ACC112 (cell line): Measurements from ENCODE around the gene SLC6A11.

ENCODE experiments used
- H2AFZ ChIP-seq: fragments of 200-600 bp; sonication (generic); one replicate; pipeline ENCODE4 v1.6.0; 2017; ENCODE audit warnings: antibody characterized with exemption, low read length; ENCODE audit not compliant: unreplicated experiment
- H3K27ac ChIP-seq: fragments of 200-600 bp; sonication (generic); 2 replicates; pipeline ENCODE4 v1.5.1; 2014; ENCODE audit warnings: low read depth, mild to moderate bottlenecking, antibody characterized with exemption, low read length, moderate library complexity
- H3K27me3 ChIP-seq: fragments of 200-600 bp; sonication (generic); 2 replicates; pipeline ENCODE4 v1.6.1; 2014; ENCODE audit warnings: mild to moderate bottlenecking, antibody characterized with exemption, low read length, moderate library complexity, mixed read lengths; ENCODE audit not compliant: insufficient read depth
- H3K36me3 ChIP-seq: fragments of 200-600 bp; sonication (generic); 2 replicates; pipeline ENCODE4 v1.6.1; 2016; ENCODE audit warnings: mild to moderate bottlenecking, antibody characterized with exemption, low read length, moderate library complexity, mixed read lengths; ENCODE audit not compliant: insufficient read depth
- H3K4me1 ChIP-seq: fragments of 200-600 bp; sonication (generic); one replicate; pipeline ENCODE4 v1.6.1; 2016; ENCODE audit warnings: low read length, mixed read lengths; ENCODE audit not compliant: insufficient read depth, unreplicated experiment, control insufficient read depth
- H3K4me3 ChIP-seq: fragments of 200-600 bp; sonication (generic); 2 replicates; pipeline ENCODE4 v1.5.1; 2014; ENCODE audit warnings: mild to moderate bottlenecking, low read depth, low read length
- H3K79me2 ChIP-seq: fragments of 200-600 bp; sonication (generic); one replicate; pipeline ENCODE4 v1.6.0; 2016; ENCODE audit warnings: low read length; ENCODE audit not compliant: control insufficient read depth, unreplicated experiment, insufficient read depth

Gene SLC6A11

DNA sequence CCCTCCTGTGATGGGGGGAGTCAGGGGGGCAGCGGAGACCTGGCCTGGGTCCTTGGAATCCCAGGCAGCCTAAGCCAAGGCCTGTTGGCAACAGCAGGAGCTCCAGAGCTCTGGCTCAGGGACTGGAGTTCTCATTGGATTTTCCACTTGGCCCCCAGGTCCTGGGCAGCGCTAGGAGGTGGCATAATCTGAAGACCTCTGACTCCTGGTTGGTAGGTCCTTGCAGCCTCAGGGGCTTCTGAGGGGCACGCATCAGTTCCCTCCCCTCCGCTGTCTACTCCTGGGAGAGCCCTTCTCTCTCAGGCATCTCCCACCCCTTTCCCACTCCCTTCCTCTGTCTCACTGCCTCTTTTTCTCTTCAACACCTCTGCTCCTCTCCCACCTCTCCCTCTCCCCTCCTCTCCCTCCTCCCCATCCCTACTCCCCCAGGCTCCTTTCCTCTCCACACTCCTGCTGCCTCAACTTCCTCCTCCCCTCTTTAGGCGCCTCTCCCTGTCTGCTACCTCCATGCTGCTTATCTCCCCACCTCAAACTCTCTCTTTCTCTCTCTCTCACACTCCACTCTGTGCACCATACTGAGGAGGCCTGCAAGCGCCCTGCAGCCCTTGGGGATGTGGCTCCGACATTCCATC is 135.4 kb downstream of the SLC6A11 start:
- peak overlapping the region; percentile 90 for H2AFZ ChIP-seq
- H3K27me3 ChIP-seq, result peaks cover 54% of the 10 kb centered on the region
- H3K4me1 ChIP-seq, result peaks cover 3% of the 10 kb centered on the region

DNA sequence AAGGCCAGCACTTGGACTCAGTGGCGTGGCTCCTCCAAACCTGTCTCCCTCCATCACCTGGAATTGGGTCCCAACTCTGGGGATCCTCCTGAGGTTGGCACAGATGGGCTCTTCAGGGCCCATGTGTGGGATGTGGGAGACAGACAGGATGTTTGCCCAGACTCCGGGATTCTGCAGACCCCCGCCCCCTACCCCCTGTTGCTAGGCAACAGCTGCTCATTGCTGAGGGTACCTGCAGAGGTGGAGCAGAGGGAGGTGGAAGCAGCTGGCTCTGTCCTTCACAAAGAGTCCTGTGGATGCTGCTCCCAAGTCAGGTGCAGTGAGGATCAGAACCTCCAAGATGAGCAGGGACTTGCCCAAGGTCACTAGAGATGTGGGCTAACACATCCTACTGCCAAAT is 136.5 kb downstream of the SLC6A11 start:
- Histone ChIP-seq H3K27ac (no peak overlapping the region), H3K4me1 (peaks cover 3% of the 10 kb centered on the region), H2AFZ (no peak overlapping the region), H3K36me3 (no peaks in the 10 kb centered on the region), H3K4me3 (no peak overlapping the region), H3K27me3 (peaks cover 54% of the 10 kb centered on the region), H3K79me2 (no peaks in the 10 kb centered on the region)

More for the DNA sequence above, 135.4 kb downstream of the SLC6A11 start:
- Histone ChIP-seq H3K36me3 (no peaks in the 10 kb centered on the region), H3K4me3 (no peak overlapping the region), H3K27ac (no peak overlapping the region), H3K79me2 (no peaks in the 10 kb centered on the region)

- no peak overlapping the region for H3K27ac ChIP-seq
- peaks cover 3% of the 10 kb centered on the region for H3K4me1 ChIP-seq
- H2AFZ ChIP-seq, result no peak overlapping the region
- H3K27me3 ChIP-seq, result peaks cover 53% of the 10 kb centered on the region
- H3K36me3 ChIP-seq, result no peaks in the 10 kb centered on the region
- no peaks in the 10 kb centered on the region for H3K79me2 ChIP-seq
- no peak overlapping the region for H3K4me3 ChIP-seq
Observed at GRCh38 chr3:10954740-10955139, 138.7 kb downstream of the SLC6A11 start.

DNA sequence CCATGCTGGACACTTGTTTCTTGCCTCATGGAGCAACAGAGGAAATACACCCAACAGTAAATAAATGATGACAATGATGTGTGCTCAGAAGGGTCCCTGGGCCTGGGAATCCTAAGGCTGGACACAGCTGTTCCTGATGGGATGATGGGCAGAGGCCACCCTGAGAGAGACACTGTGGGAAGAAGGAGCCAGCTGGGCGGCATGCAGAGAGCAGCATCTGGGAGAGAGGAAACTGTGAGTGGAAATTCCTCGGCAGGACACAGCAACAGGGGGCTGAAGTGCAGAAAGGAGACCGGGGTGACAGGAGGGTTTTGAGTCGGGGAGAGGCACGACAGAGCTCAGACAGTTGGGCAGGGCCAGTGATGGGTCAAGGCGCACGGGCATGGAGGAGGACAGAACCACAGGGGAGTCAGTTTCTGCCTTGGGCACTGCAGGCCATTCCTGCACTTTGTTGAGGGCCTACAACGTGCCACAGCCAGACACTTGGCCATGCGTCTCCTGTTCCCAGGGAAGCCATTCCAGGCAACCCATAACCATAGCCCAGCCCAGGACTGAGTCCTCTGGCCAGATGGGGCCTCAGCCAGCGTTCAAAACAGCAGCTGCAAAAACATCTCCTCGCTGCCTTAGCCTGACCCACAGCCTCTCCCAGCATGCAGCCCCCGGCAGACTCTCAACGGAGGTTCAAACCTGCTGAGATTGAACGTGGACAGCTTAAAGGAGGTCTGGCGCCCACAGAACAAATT is 139.9 kb downstream of the SLC6A11 start:
- Histone ChIP-seq H3K36me3 (no peaks in the 10 kb centered on the region), H3K79me2 (no peaks in the 10 kb centered on the region), H3K27ac (no peak overlapping the region), H3K27me3 (peaks cover 55% of the 10 kb centered on the region), H3K4me3 (no peak overlapping the region), H2AFZ (no peak overlapping the region), H3K4me1 (peaks cover 2% of the 10 kb centered on the region)

DNA sequence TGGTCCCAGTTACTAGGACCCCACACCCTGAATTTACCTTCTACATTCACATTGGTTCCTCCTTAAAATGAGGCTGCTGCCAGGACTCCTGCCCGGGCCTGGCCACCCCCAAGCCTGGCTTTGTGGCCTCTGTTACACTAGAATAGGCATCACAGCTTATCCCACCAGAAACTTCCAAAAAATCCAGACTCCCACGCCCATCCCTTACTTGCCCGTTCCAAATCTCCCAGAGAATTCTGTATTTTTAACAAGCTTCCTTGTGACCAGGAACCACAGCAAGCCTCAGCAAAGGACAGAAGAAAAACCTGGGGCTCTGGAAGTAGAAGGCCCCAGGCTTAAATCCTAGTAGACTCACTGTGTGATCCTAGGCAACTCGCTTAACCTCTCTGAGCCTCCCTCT is 140.5 kb downstream of the SLC6A11 start:
- H3K79me2 ChIP-seq, result no peaks in the 10 kb centered on the region
- no peak overlapping the region for H2AFZ ChIP-seq
- no peak overlapping the region for H3K27ac ChIP-seq
- no peaks in the 10 kb centered on the region for H3K36me3 ChIP-seq
- peaks cover 57% of the 10 kb centered on the region for H3K27me3 ChIP-seq
- no peaks in the 10 kb centered on the region for H3K4me1 ChIP-seq
- no peak overlapping the region for H3K4me3 ChIP-seq

GRCh38 chr3:10956986-10957385 is 141.0 kb downstream of the SLC6A11 start:
- Histone ChIP-seq H3K79me2 (no peaks in the 10 kb centered on the region), H3K4me3 (no peak overlapping the region), H3K36me3 (no peaks in the 10 kb centered on the region), H3K4me1 (no peaks in the 10 kb centered on the region), H3K27ac (no peak overlapping the region), H3K27me3 (peaks cover 61% of the 10 kb centered on the region), H2AFZ (no peak overlapping the region)

DNA sequence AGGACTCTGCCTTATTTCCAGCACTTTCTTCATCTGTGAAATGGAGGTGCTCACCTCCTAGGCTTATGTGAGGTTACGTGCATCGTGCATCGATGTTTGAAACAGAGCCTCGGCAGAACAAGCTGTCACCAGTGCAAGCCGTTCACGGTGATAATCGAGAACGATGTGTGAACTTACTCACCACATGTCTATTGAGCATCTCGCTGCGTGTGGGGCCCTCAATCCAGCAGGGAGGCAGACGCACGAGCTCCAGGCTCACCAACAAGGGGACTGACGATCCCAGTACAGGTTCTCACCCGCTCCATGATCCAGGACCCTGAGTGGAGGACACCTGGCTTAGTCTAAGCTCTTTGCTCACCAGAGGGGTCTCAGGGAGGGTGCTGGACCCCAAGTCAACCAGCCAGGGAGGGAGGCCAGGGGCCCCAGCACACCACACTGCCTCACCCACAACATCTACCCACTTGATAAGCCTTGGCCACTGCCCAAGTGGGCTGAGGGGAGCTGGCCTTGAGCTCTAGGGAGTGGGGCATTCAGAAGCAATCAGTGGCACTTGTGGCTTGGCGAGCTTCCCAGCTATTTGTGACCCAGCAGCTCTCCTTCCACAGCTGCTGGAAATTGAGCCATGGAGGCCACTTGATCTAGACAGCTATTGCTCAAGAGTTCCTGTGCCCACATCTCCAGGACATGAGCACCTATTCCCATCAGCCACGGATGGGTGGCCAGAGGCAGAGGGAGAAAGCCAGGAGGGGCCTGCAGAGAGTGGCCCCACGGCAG is 142.1 kb downstream of the SLC6A11 start:
- no peaks in the 10 kb centered on the region for H3K4me1 ChIP-seq
- H2AFZ ChIP-seq, result no peak overlapping the region
- H3K27me3 ChIP-seq, result peaks cover 66% of the 10 kb centered on the region
- H3K27ac ChIP-seq, result no peak overlapping the region
- no peak overlapping the region for H3K4me3 ChIP-seq
- H3K36me3 ChIP-seq, result no peaks in the 10 kb centered on the region
- no peaks in the 10 kb centered on the region for H3K79me2 ChIP-seq

- Histone ChIP-seq H3K79me2 (no peaks in the 10 kb centered on the region), H3K4me3 (no peak overlapping the region), H3K4me1 (no peaks in the 10 kb centered on the region), H3K36me3 (no peaks in the 10 kb centered on the region), H2AFZ (no peak overlapping the region), H3K27me3 (peaks cover 75% of the 10 kb centered on the region), H3K27ac (no peak overlapping the region)
Observed at GRCh38 chr3:10960255-10960654, 144.2 kb downstream of the SLC6A11 start.

DNA sequence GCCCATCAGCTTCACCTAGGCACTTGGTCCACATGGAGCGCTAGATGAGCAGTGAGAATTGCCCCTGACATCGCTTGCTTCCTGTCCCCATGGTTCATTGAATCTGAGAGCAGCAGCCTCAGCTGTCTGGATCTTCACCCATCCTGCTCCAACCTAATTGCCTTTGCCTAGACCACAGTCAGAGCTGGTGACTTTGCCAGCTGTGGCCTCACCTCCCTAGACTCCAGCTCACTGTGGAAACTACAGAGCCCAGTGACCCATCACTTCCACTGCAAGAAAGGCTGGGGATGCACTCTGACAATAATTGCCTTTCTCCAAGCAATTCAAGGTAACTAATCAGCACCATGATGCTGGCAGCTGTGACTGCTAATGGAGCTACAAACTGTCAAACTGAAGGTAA is 145.9 kb downstream of the SLC6A11 start:
- Histone ChIP-seq H3K27me3 (peaks cover 85% of the 10 kb centered on the region), H3K79me2 (no peaks in the 10 kb centered on the region), H3K27ac (no peak overlapping the region), H3K36me3 (no peaks in the 10 kb centered on the region), H2AFZ (no peak overlapping the region), H3K4me1 (no peaks in the 10 kb centered on the region), H3K4me3 (no peak overlapping the region)

- no peak overlapping the region for H3K27ac ChIP-seq
- H2AFZ ChIP-seq, result no peak overlapping the region
- H3K4me3 ChIP-seq, result no peak overlapping the region
- no peaks in the 10 kb centered on the region for H3K4me1 ChIP-seq
- no peaks in the 10 kb centered on the region for H3K79me2 ChIP-seq
- peaks cover 85% of the 10 kb centered on the region for H3K27me3 ChIP-seq
- no peaks in the 10 kb centered on the region for H3K36me3 ChIP-seq
Observed at GRCh38 chr3:10962481-10963036, 146.5 kb downstream of the SLC6A11 start.
